Upper lobe of left lung (tissue), 4 donors: ENCODE data around the gene JMJD8.

Source experiments
- POLR2A ChIP-seq, 4 donors: fragments of 450-650 bp; IDR thresholded peaks; one replicate each; pipeline ENCODE4 v1.5.1; 2016 to 2017; ENCODE audit warnings: antibody characterized with exemption in 4 of 4, mild to moderate bottlenecking in 2 of 4
- POLR2AphosphoS5 ChIP-seq, 2 donors: sonication (generic); formaldehyde crosslinking; IDR thresholded peaks; one replicate each; pipeline ENCODE4 v1.5.1; 2017; ENCODE audit warnings: antibody characterized with exemption in 2 of 2

DNA sequence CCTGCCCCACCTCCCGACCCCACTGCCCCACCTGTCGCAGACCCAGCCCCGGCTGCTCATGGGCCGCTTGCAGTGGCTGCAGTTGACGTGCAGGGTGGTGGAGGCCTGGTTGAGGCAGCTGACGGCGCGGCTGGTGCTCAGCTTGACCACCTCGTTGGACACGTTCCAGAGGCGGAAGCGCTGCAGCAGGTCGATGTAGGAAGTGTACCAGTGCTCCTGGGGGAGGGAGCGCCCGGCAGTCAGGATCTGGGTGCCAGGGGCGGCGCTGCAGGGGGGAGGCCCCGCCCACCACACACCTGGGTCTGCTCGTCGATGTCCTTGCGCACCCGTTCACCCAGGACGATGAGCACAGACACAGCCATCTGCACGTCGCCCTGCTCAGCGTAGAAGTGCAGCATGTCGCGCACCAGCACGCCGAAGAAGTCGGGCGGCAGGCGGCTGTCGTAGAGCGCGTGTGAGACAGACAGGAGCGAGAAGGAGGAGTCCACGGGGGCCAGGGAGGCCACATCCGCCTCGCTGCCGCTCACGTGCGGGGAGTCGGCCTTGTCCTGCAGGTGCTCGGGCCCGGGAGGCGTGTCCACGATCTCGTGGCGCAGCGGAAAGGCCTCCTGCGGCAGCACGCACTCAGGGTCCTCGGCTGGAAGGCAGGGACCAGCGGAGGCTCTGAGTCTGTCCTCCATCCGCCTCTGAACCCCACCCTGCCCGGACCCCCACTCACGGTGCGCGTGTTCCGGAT lies 995 bp upstream of the JMJD8 start:
- no peak for TF ChIP-seq POLR2A (IDR thresholded peaks at IDR 0.05)
- TF ChIP-seq POLR2AphosphoS5 (IDR thresholded peaks at IDR 0.05), result no peak
